ENCODE data around the gene TMEM151B. TPM values are rescaled to one million over a fixed set of nuclear protein-coding genes. Genes with fewer than 3 reads are reported as not detected.

Gene TMEM151B
- total RNA-seq, 4 donors from 2014 or later: not detected

- peaks cover 42 to 96% (median 55%) of the 10 kb centered on the region in 3 donors for H3K36me3 ChIP-seq
- WGBS, 2 donors: 89 to 92% methylated on average over 3 to 6 of the region's 25 CpGs
- no peak overlapping the region for H3K4me3 ChIP-seq
- TF ChIP-seq, protein P1, sequence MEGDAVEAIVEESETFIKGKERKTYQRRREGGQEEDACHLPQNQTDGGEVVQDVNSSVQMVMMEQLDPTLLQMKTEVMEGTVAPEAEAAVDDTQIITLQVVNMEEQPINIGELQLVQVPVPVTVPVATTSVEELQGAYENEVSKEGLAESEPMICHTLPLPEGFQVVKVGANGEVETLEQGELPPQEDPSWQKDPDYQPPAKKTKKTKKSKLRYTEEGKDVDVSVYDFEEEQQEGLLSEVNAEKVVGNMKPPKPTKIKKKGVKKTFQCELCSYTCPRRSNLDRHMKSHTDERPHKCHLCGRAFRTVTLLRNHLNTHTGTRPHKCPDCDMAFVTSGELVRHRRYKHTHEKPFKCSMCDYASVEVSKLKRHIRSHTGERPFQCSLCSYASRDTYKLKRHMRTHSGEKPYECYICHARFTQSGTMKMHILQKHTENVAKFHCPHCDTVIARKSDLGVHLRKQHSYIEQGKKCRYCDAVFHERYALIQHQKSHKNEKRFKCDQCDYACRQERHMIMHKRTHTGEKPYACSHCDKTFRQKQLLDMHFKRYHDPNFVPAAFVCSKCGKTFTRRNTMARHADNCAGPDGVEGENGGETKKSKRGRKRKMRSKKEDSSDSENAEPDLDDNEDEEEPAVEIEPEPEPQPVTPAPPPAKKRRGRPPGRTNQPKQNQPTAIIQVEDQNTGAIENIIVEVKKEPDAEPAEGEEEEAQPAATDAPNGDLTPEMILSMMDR (IDR thresholded peaks at IDR 0.05): peak; percentile 55 to 68 (median 60)
- no peak for TF ChIP-seq POLR2A (IDR thresholded peaks at IDR 0.05)
- no peaks in the 10 kb centered on the region for H3K4me1 ChIP-seq
- H3K9me3 ChIP-seq: no peaks in the 10 kb centered on the region
- H3K27ac ChIP-seq: no peak overlapping the region
- intact Hi-C loops (cut with DNase I): no loop called here
- no peak for DNase-seq
- H3K27me3 ChIP-seq: no peaks in the 10 kb centered on the region
Observed at GRCh38 chr6:44304282-44305199, 34.3 kb downstream of the TMEM151B start.

DNA sequence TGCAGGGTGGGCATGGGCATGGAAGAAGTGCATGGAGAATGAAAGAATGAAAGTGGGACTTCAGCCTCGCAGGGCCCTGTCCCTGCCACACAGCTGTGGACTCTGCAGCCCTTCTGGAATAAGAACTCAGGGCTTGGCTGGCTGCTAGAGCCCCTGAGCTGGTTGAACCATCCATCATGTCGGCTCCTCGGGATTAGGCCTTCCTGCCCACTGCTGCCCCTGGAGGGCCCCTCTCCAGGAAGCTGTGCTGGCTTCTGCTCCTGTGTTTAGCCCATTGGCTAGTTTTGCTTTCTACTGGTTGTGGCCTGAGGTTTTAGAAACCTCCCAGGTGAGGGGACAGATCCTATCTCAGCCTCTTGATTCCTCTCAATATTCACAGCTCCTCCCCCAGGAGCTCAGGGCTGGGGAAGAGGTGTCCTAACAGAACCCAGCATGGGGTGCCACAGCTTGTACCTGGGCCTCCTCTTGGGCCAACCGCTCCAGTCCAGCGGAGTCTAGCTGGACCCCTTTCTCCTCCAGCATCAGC is 35.0 kb downstream of the TMEM151B start:
- intact Hi-C loops (cut with DNase I): no loop called here
- WGBS, 2 donors: 100% methylated on average over 2 of the region's 5 CpGs; no CpG with 5 or more reads in 1 of the 2 donors
- no peak for DNase-seq

GRCh38 chr6:44306710-44307109 is 36.5 kb downstream of the TMEM151B start:
- 82 to 87% methylated on average over 5 to 7 of the region's 8 CpGs for WGBS, 2 donors
- Histone ChIP-seq H3K27me3 (no peaks in the 10 kb centered on the region), H3K9me3 (no peaks in the 10 kb centered on the region), H3K27ac (no peak overlapping the region), H3K4me3 (no peak overlapping the region), H3K4me1 (peaks cover 0 to 9% (median 1%) of the 10 kb centered on the region in 3 donors), H3K36me3 (peaks cover 38 to 100% (median 48%) of the 10 kb centered on the region in 3 donors)
- intact Hi-C loops (cut with DNase I): no loop called here
- no peak for DNase-seq
- no peak for TF ChIP-seq POLR2A (IDR thresholded peaks at IDR 0.05)
- TF ChIP-seq, protein P1 (IDR thresholded peaks at IDR 0.05): no peak

More for the DNA sequence above, 35.0 kb downstream of the TMEM151B start:
- H3K4me3 ChIP-seq: no peak overlapping the region
- TF ChIP-seq, protein P1 (IDR thresholded peaks at IDR 0.05): no peak
- TF ChIP-seq POLR2A (IDR thresholded peaks at IDR 0.05): no peak
- H3K27me3 ChIP-seq: no peaks in the 10 kb centered on the region
- peaks cover 42 to 100% (median 58%) of the 10 kb centered on the region in 3 donors for H3K36me3 ChIP-seq
- no peak overlapping the region for H3K27ac ChIP-seq
- H3K9me3 ChIP-seq: no peaks in the 10 kb centered on the region
- H3K4me1 ChIP-seq: no peaks in the 10 kb centered on the region

GRCh38 chr6:44307217-44307616 is 37.0 kb downstream of the TMEM151B start:
- peaks cover 38 to 97% (median 44%) of the 10 kb centered on the region in 3 donors for H3K36me3 ChIP-seq
- 85 to 93% methylated on average over 5 to 9 of the region's 10 CpGs for WGBS, 2 donors
- no peaks in the 10 kb centered on the region for H3K9me3 ChIP-seq
- H3K27me3 ChIP-seq: no peaks in the 10 kb centered on the region
- no peak overlapping the region for H3K4me3 ChIP-seq
- H3K27ac ChIP-seq: no peak overlapping the region
- intact Hi-C loops (cut with DNase I): no loop called here
- TF ChIP-seq POLR2A (IDR thresholded peaks at IDR 0.05): no peak
- TF ChIP-seq, protein P1 (IDR thresholded peaks at IDR 0.05): no peak
- DNase-seq: no peak
- H3K4me1 ChIP-seq: peaks cover 2 to 14% (median 6%) of the 10 kb centered on the region in 3 donors

DNA sequence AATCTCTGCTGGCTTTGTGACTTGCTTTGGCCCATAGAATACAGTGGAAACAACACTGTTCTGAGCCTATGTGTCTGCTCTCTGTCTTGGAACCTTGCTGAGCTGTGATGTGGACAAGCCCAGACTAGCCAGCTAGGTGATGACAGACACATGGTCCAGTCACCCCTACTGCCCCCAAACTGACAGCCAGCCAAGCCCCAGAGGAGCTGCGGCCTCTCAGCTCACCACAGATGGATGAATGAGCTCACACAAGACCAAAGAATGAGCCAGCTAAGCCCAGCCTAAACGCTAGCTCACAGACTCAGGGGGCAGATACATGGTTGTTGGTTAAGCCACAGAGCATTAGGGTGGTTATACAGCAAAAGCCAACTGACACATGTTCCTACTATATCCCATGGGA is 38.8 kb downstream of the TMEM151B start:
- no peak overlapping the region for H3K27ac ChIP-seq
- no peaks in the 10 kb centered on the region for H3K9me3 ChIP-seq
- no peaks in the 10 kb centered on the region for H3K27me3 ChIP-seq
- H3K4me1 ChIP-seq: peaks cover 6 to 19% (median 11%) of the 10 kb centered on the region in 3 donors
- no peak overlapping the region for H3K4me3 ChIP-seq
- WGBS, 2 donors: 57 to 73% methylated on average over 1 to 2 of the region's 2 CpGs
- no peak for TF ChIP-seq POLR2A (IDR thresholded peaks at IDR 0.05)
- TF ChIP-seq, protein P1 (IDR thresholded peaks at IDR 0.05): no peak
- no peak for DNase-seq
- intact Hi-C loops (cut with DNase I): no loop called here
- H3K36me3 ChIP-seq: peaks cover 23 to 78% (median 33%) of the 10 kb centered on the region in 3 donors
